OCI-LY1 (cell line): ENCODE measurements around the gene MAP4K4.

ENCODE experiments used
- H2AFZ ChIP-seq: fragments of 200-600 bp; sonication (generic), shearing (Covaris generic); 2 replicates; pipeline ENCODE4 v1.6.0; 2014; ENCODE audit warnings: antibody characterized with exemption, mild to moderate bottlenecking, low read length
- H3F3A ChIP-seq: fragments of 200-600 bp; sonication (generic), shearing (Covaris generic); 2 replicates; pipeline ENCODE4 v1.6.0; 2014; ENCODE audit warnings: mild to moderate bottlenecking, antibody characterized with exemption, low read length, moderate library complexity; ENCODE audit not compliant: insufficient read depth
- H3K27ac ChIP-seq: fragments of 200-600 bp; sonication (generic); 2 replicates; pipeline ENCODE4 v1.5.1; 2014; ENCODE audit warnings: low read length, mixed run types, mild to moderate bottlenecking, low read depth; ENCODE audit not compliant: poor library complexity, severe bottlenecking
- H3K27me3 ChIP-seq: fragments of 200-600 bp; sonication (generic); 2 replicates; pipeline ENCODE4 v1.6.0; 2014; ENCODE audit warnings: antibody characterized with exemption, mild to moderate bottlenecking, low read length, moderate library complexity; ENCODE audit not compliant: insufficient read depth
- H3K36me3 ChIP-seq: fragments of 200-600 bp; sonication (generic); 2 replicates; pipeline ENCODE4 v1.6.1; 2014; ENCODE audit warnings: mild to moderate bottlenecking, antibody characterized with exemption, low read length, moderate library complexity, mixed read lengths; ENCODE audit not compliant: insufficient read depth
- H3K4me1 ChIP-seq: fragments of 200-600 bp; sonication (generic); 2 replicates; pipeline ENCODE4 v1.5.1; 2014; ENCODE audit warnings: mild to moderate bottlenecking, low read length, moderate library complexity; ENCODE audit not compliant: insufficient read depth, severe bottlenecking
- H3K4me2 ChIP-seq: fragments of 200-600 bp; sonication (generic), shearing (Covaris generic); 2 replicates; pipeline ENCODE4 v1.6.1; 2014; ENCODE audit warnings: low read length
- H3K4me3 ChIP-seq: fragments of 200-600 bp; sonication (generic); 2 replicates; pipeline ENCODE4 v1.5.1; 2014; ENCODE audit warnings: low read length, low read depth, mild to moderate bottlenecking, mixed read lengths; ENCODE audit not compliant: poor library complexity, severe bottlenecking
- H3K79me2 ChIP-seq: fragments of 200-600 bp; shearing (Covaris generic); 2 replicates; pipeline ENCODE4 v1.6.1; 2016; ENCODE audit warnings: mixed run types, low read length, mixed read lengths; ENCODE audit not compliant: insufficient read depth
- H3K9ac ChIP-seq: fragments of 200-600 bp; sonication (generic), shearing (Covaris generic); 2 replicates; pipeline ENCODE4 v1.6.1; 2014; ENCODE audit warnings: mild to moderate bottlenecking, low read length, mixed read lengths
- H3K9me2 ChIP-seq: fragments of 200-600 bp; sonication (generic), shearing (Covaris generic); 2 replicates; pipeline ENCODE4 v1.6.1; 2014; ENCODE audit warnings: low read depth, mild to moderate bottlenecking, low read length, mixed read lengths
- H3K9me3 ChIP-seq: fragments of 200-600 bp; shearing (Covaris generic); 2 replicates; pipeline ENCODE4 v1.6.1; 2014; ENCODE audit warnings: low read length, mixed read lengths
- H4K20me1 ChIP-seq: fragments of 200-600 bp; sonication (generic), shearing (Covaris generic); 2 replicates; pipeline ENCODE4 v1.6.0; 2016; ENCODE audit warnings: mild to moderate bottlenecking, low read length; ENCODE audit not compliant: insufficient read depth
- CTCF ChIP-seq: fragments of 200-600 bp; sonication (generic), shearing (Covaris generic); IDR thresholded peaks from 2 replicates; pipeline ENCODE4 v1.5.1; 2017; ENCODE audit warnings: mild to moderate bottlenecking, antibody characterized with exemption, low read length, moderate library complexity, mixed read lengths
- EZH2 ChIP-seq: fragments of 200-600 bp; sonication (generic), shearing (Covaris generic); IDR thresholded peaks from 2 replicates; pipeline ENCODE4 v1.8.0; 2017; ENCODE audit warnings: borderline replicate concordance, mixed run types, mild to moderate bottlenecking, antibody characterized with exemption, low read length, moderate library complexity, mixed read lengths

MAP4K4 gene

GRCh38 chr2:101827246-101827645, 129.7 kb downstream of the MAP4K4 start:
- no peaks in the 10 kb centered on the region for H3F3A ChIP-seq
- no peaks in the 10 kb centered on the region for H3K27me3 ChIP-seq
- H3K9ac ChIP-seq: no peak overlapping the region
- no peak overlapping the region for H3K4me2 ChIP-seq
- H3K27ac ChIP-seq: no peak overlapping the region
- H3K9me3 ChIP-seq: no peaks in the 10 kb centered on the region
- no peaks in the 10 kb centered on the region for H4K20me1 ChIP-seq
- no peak overlapping the region for H2AFZ ChIP-seq
- H3K4me3 ChIP-seq: no peak overlapping the region
- H3K4me1 ChIP-seq: peaks cover 9% of the 10 kb centered on the region
- TF ChIP-seq CTCF: no peak
- TF ChIP-seq EZH2: no peak
- H3K79me2 ChIP-seq: no peaks in the 10 kb centered on the region
- no peaks in the 10 kb centered on the region for H3K9me2 ChIP-seq
- peaks cover 56% of the 10 kb centered on the region; the same call in 1 of the 2 replicates for H3K36me3 ChIP-seq

GRCh38 chr2:101828257-101828656, 130.8 kb downstream of the MAP4K4 start:
- H3K36me3 ChIP-seq: peaks cover 64% of the 10 kb centered on the region; the same call in 1 of the 2 replicates
- no peak overlapping the region for H3K4me2 ChIP-seq
- H3K79me2 ChIP-seq: no peaks in the 10 kb centered on the region
- no peak overlapping the region for H3K9ac ChIP-seq
- H4K20me1 ChIP-seq: no peaks in the 10 kb centered on the region
- H3F3A ChIP-seq: no peaks in the 10 kb centered on the region
- no peaks in the 10 kb centered on the region for H3K4me1 ChIP-seq
- TF ChIP-seq CTCF: no peak
- no peak for TF ChIP-seq EZH2
- no peaks in the 10 kb centered on the region for H3K27me3 ChIP-seq
- no peak overlapping the region for H2AFZ ChIP-seq
- H3K9me2 ChIP-seq: no peaks in the 10 kb centered on the region
- no peaks in the 10 kb centered on the region for H3K9me3 ChIP-seq
- H3K27ac ChIP-seq: no peak overlapping the region
- no peak overlapping the region for H3K4me3 ChIP-seq

- Histone ChIP-seq H3K9me2 (no peaks in the 10 kb centered on the region), H3K4me2 (no peak overlapping the region), H3K27ac (no peak overlapping the region), H3K9me3 (no peaks in the 10 kb centered on the region), H2AFZ (no peak overlapping the region), H3K9ac (no peak overlapping the region), H3K4me3 (no peak overlapping the region), H3K27me3 (no peaks in the 10 kb centered on the region), H3F3A (no peaks in the 10 kb centered on the region), H3K36me3 (peaks cover 64% of the 10 kb centered on the region; the same call in 1 of the 2 replicates), H3K4me1 (no peaks in the 10 kb centered on the region), H4K20me1 (no peaks in the 10 kb centered on the region), H3K79me2 (no peaks in the 10 kb centered on the region)
- TF ChIP-seq CTCF (no peak), EZH2 (no peak)
These were observed 131.3 kb downstream of the MAP4K4 start for GRCh38 chr2:101828673-101829334.
